ENCODE measurements around the gene PPP1R12C. TPM values are rescaled to one million over a fixed set of nuclear protein-coding genes. Genes with fewer than 3 reads are reported as not detected.
A peak's percentile ranks its signal among the peaks of the same experiment; 100 is the strongest.

The PPP1R12C gene
- total RNA-seq, 1 experiment from 2014 or later = 136 TPM

DNA sequence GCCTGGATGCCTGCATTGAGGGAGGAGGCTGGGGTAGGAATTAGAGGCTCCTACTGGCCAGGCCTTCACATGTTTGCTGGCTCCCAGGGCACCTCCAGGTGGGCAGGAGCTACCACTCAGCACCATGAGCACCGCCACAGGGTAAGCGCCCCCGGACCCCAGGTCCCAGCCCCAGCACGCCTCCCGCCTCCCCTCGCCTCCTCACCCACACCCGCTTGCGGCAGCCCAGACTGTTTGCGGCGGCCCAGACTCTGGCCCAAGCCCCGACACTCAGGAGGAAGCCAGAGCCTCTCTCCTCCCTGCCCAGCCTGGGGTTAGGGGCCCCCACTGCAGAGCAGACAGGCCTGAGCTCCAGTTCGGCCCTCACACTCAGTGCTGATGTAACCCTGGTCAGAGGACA lies 41.1 kb downstream of the PPP1R12C start:
- TF ChIP-seq, protein P1, sequence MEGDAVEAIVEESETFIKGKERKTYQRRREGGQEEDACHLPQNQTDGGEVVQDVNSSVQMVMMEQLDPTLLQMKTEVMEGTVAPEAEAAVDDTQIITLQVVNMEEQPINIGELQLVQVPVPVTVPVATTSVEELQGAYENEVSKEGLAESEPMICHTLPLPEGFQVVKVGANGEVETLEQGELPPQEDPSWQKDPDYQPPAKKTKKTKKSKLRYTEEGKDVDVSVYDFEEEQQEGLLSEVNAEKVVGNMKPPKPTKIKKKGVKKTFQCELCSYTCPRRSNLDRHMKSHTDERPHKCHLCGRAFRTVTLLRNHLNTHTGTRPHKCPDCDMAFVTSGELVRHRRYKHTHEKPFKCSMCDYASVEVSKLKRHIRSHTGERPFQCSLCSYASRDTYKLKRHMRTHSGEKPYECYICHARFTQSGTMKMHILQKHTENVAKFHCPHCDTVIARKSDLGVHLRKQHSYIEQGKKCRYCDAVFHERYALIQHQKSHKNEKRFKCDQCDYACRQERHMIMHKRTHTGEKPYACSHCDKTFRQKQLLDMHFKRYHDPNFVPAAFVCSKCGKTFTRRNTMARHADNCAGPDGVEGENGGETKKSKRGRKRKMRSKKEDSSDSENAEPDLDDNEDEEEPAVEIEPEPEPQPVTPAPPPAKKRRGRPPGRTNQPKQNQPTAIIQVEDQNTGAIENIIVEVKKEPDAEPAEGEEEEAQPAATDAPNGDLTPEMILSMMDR (conservative IDR thresholded peaks at IDR 0.05; ENCODE audit: low read depth, low read length) = no peak
- TF ChIP-seq EZH2 (IDR thresholded peaks at IDR 0.05; ENCODE audit: low read length, unreplicated experiment) = no peak
- peaks cover 11% of the 10 kb centered on the region; the same call in 1 of the 2 replicates for H3K79me2 ChIP-seq (ENCODE audit: low read length)
- peak overlapping the region; percentile 68 for H3K4me3 ChIP-seq (ENCODE audit: low read length)
- 0 out of 2 replicates have a peak overlapping the region, but pooled peaks have one; percentile 44 for H3K27ac ChIP-seq (ENCODE audit: low read length)
- no peak for ATAC-seq
- H3K9me2 ChIP-seq (replicated peaks; ENCODE audit: low read length) = no peaks in the 10 kb centered on the region
- no peaks in the 10 kb centered on the region for H3K27me3 ChIP-seq (ENCODE audit: low read length)
- no TSS peak for BruUV-seq (replicated peaks)
- POLR2A ChIA-PET (ENCODE audit: unreplicated experiment) = no interaction called here
- H3K9ac ChIP-seq (ENCODE audit: low read length) = peak overlapping the region; percentile 65
- no peak for DNase-seq
- H2AFZ ChIP-seq (ENCODE audit: low read length) = no peak overlapping the region
- no peaks in the 10 kb centered on the region for H3F3A ChIP-seq (ENCODE audit: low read length, unreplicated experiment)
- no peaks in the 10 kb centered on the region for H3K9me3 ChIP-seq (ENCODE audit: low read length)
- intact Hi-C loops (cut with micrococcal nuclease) = loop anchor here (10.0 kb wide), 1 partner anchor 88 kb away; the partner anchor contains the start of gene DNAAF3
- H4K20me1 ChIP-seq (ENCODE audit: low read length) = no peaks in the 10 kb centered on the region
- H3K4me1 ChIP-seq (ENCODE audit: insufficient read depth, low read length) = peaks cover 26% of the 10 kb centered on the region
- CTCF ChIA-PET = no interaction called here
- H3K36me3 ChIP-seq (ENCODE audit: low read depth, low read length) = no peaks in the 10 kb centered on the region
- peak overlapping the region; percentile 83 for H3K4me2 ChIP-seq (ENCODE audit: low read length)

DNA sequence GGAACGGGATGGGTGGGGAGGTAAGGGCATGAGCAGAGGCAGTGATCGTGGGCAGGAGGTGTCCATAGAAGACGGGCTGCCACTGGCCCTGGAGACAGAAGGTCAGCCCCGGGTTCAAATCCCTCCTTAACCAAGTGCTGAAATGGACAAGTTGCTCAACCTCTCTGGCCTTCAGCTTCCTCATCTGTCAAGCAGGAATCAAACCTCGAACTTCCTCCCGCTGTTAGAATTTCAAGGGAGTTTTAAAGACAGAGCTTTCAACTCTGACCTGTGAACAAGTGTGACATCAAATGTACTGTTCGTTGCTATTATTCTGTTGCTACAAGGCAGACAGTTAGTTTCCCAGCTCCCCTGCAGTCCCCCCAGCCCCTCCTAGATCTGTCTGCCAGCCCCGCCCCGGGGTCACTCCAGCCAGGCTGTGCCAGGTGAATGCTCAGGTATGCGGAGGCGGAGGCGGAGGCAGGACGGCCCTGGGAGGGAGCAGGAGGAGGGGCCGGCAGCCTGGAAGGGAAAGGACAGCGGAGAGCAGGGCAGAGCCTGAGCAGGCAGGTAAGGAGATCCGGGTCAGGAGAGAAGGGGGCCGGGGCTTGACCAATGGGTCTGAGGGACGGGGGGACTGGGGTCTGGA lies 42.0 kb downstream of the PPP1R12C start, which contains the start of gene EPS8L1:
Gene EPS8L1 (plus strand): TSS at position 499 of the 628 bp plus-strand sequence. CDS start 576 bp downstream, outside the sequence.
- BruUV-seq (replicated peaks) = TSS peak; percentile 44
- Histone ChIP-seq H3F3A (ENCODE audit: low read length, unreplicated experiment) (peaks cover under 1% of the 10 kb centered on the region), H3K4me2 (ENCODE audit: low read length) (peak within 1 kb of the TSS; percentile 83), H3K9ac (ENCODE audit: low read length) (peak within 1 kb of the TSS; percentile 65), H3K9me3 (ENCODE audit: low read length) (no peaks in the 10 kb centered on the region), H4K20me1 (ENCODE audit: low read length) (no peaks in the 10 kb centered on the region), H3K4me3 (ENCODE audit: low read length) (peak within 1 kb of the TSS; percentile 68), H3K27ac (ENCODE audit: low read length) (peak within 1 kb of the TSS; percentile 44), H3K36me3 (ENCODE audit: low read depth, low read length) (no peaks in the 10 kb centered on the region), H3K27me3 (ENCODE audit: low read length) (no peaks in the 10 kb centered on the region), H3K9me2 (replicated peaks; ENCODE audit: low read length) (no peaks in the 10 kb centered on the region), H3K79me2 (ENCODE audit: low read length) (peaks cover 11% of the 10 kb centered on the region; the same call in 1 of the 2 replicates), H2AFZ (ENCODE audit: low read length) (peak within 1 kb of the TSS; percentile 45), H3K4me1 (ENCODE audit: insufficient read depth, low read length) (peaks cover 32% of the 10 kb centered on the region)
- ChIA-PET CTCF (no interaction called here), POLR2A (ENCODE audit: unreplicated experiment) (interaction anchor here (0.5 to 0.7 kb wide), 2 partner anchors 13 to 886 kb away, joined by 4 to 5 read pairs; partner anchors contain the start of gene RDH13)
- TF ChIP-seq EZH2 (IDR thresholded peaks at IDR 0.05; ENCODE audit: low read length, unreplicated experiment) = no peak
- TF ChIP-seq, protein P1 (conservative IDR thresholded peaks at IDR 0.05; ENCODE audit: low read depth, low read length) = no peak
- TF ChIP-seq EZH2phosphoT487 (IDR thresholded peaks at IDR 0.05; ENCODE audit: borderline replicate concordance, low read length) = no peak
- ATAC-seq = peak; percentile 59
- intact Hi-C loops (cut with micrococcal nuclease) = loop anchor here (10.0 kb wide), 1 partner anchor 89 kb away; the partner anchor contains the start of gene DNAAF3
- DNase-seq = peak; percentile 85

DNA sequence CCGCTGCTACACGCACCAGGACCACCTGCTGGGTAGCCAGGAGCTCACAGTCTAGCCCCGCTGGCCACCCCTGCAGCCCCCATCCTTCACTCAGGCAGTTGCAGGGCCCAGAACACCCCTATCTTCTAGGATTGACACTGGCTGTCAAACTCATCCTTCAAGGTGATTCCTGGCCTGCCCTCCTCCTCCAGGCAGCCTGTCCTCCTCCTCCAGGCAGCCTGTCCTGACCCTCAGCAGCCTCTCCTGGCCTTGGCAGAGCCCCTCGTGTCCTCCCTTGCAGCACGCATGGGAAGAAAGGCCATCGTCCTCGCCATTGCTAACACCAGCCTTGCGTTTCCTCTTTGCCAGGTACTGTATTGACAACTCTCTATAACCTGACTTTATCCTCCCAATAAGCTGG lies 45.5 kb downstream of the PPP1R12C start:
- POLR2A ChIA-PET (ENCODE audit: unreplicated experiment) = no interaction called here
- Histone ChIP-seq H3K9me2 (replicated peaks; ENCODE audit: low read length) (no peaks in the 10 kb centered on the region), H3K9ac (ENCODE audit: low read length) (peak overlapping the region; percentile 54), H3K36me3 (ENCODE audit: low read depth, low read length) (no peaks in the 10 kb centered on the region), H3K4me1 (ENCODE audit: insufficient read depth, low read length) (peaks cover 43% of the 10 kb centered on the region), H3K4me2 (ENCODE audit: low read length) (peak overlapping the region; percentile 55), H3K27ac (ENCODE audit: low read length) (peak overlapping the region; percentile 96), H4K20me1 (ENCODE audit: low read length) (no peaks in the 10 kb centered on the region), H3F3A (ENCODE audit: low read length, unreplicated experiment) (peaks cover 9% of the 10 kb centered on the region), H3K4me3 (ENCODE audit: low read length) (no peak overlapping the region), H3K9me3 (ENCODE audit: low read length) (no peaks in the 10 kb centered on the region), H3K27me3 (ENCODE audit: low read length) (no peaks in the 10 kb centered on the region), H3K79me2 (ENCODE audit: low read length) (peaks cover 7% of the 10 kb centered on the region; the same call in 1 of the 2 replicates), H2AFZ (ENCODE audit: low read length) (no peak overlapping the region)
- DNase-seq (no peak), ATAC-seq (no peak)
- BruUV-seq (replicated peaks) = no TSS peak
- TF ChIP-seq EZH2 (IDR thresholded peaks at IDR 0.05; ENCODE audit: low read length, unreplicated experiment) (no peak), EZH2phosphoT487 (IDR thresholded peaks at IDR 0.05; ENCODE audit: borderline replicate concordance, low read length) (no peak)
- TF ChIP-seq, protein P1 (conservative IDR thresholded peaks at IDR 0.05; ENCODE audit: low read depth, low read length) = no peak
- intact Hi-C loops (cut with micrococcal nuclease) = loop anchor here (10.0 kb wide), 1 partner anchor 93 kb away; the partner anchor contains the start of gene DNAAF3
- CTCF ChIA-PET = no interaction called here
